Measurements from ENCODE around the gene UBE2E2.

DNA sequence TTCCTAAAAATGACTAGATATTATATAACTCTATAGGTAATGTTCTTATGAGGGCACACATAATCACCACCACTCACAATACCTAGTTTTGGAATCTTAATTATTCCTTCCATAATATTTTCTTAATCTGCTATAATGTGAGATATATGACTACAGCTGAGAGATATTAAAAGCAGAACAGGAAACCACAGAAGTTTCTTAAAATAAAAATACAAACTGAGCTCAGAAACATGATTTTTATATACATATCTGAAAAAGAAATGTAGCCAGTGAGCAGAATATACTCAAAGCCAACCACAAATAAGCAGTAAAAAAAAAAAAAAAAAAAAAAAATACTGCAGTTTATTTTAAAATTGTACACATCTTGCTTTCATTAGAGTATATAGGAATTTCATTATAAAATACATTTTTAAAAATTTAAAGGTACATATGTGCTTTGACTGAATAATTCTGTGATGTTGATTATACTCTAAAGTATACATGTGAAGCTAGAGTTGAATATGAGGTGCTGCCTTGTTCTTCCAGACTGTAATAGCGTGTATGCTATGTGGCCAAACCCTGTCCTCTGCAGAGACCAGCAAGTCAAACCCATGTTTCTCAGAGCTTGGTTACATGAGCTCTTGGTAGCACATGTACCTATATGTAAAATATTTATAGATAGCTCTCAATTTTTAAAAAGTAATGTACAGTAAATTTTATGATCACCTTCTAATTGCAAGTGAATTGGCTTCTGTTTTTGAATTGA, 175.0 kb downstream of the UBE2E2 start:
- TF ChIP-seq CTCF (IDR thresholded peaks at IDR 0.05; ENCODE audit: low read depth, low read length, poor library complexity, severe bottlenecking) (no peak), EZH2phosphoT487 (IDR thresholded peaks at IDR 0.05; ENCODE audit: borderline replicate concordance, low read length) (no peak)
